RPMI8226 (cell line): Measurements from ENCODE around the gene FXYD4.
"Not testable (repeated sequence)": the region's sequence is repeated elsewhere in the genome, so short reads cannot be mapped to it uniquely, and the experiment has no call there.

Experiments
- DNase-seq: peaks from one replicate; pipeline ENCODE4 v3.0.0-alpha.2; 2015

FXYD4 gene

GRCh38 chr10:43376828-43377423, 5.5 kb downstream of the FXYD4 start:
- DNase-seq, result no peak

GRCh38 chr10:43377424-43377883, 6.0 kb downstream of the FXYD4 start:
- DNase-seq, result no peak

GRCh38 chr10:43380610-43381222, 9.3 kb downstream of the FXYD4 start:
- DNase-seq, result no peak

GRCh38 chr10:43383204-43383971, 12.0 kb downstream of the FXYD4 start:
- DNase-seq, result no peak

GRCh38 chr10:43384252-43385221, 13.1 kb downstream of the FXYD4 start:
- DNase-seq, result no peak

GRCh38 chr10:43385412-43386004, 14.1 kb downstream of the FXYD4 start:
- DNase-seq, result no peak

- DNase-seq, result no peak
Measured at GRCh38 chr10:43386549-43386948, 15.1 kb downstream of the FXYD4 start.

- no peak for DNase-seq
Measured at GRCh38 chr10:43386981-43387677, 15.7 kb downstream of the FXYD4 start.

GRCh38 chr10:43387678-43388032, 16.2 kb downstream of the FXYD4 start:
- DNase-seq, result no peak

- no peak for DNase-seq
Measured at GRCh38 chr10:43389867-43390266, 18.4 kb downstream of the FXYD4 start.

- DNase-seq, result no peak
Measured at GRCh38 chr10:43390333-43390732, 18.9 kb downstream of the FXYD4 start.

- DNase-seq, result no peak
Measured at GRCh38 chr10:43390759-43391158, 19.3 kb downstream of the FXYD4 start.

GRCh38 chr10:43391496-43391895, 20.1 kb downstream of the FXYD4 start:
- DNase-seq, result no peak

GRCh38 chr10:43392748-43393147, 21.3 kb downstream of the FXYD4 start:
- DNase-seq, result no peak

- DNase-seq, result not testable (repeated sequence)
Measured at GRCh38 chr10:43393186-43393585, 21.8 kb downstream of the FXYD4 start.

- DNase-seq, result no peak
Measured at GRCh38 chr10:43393606-43394360, 22.3 kb downstream of the FXYD4 start.

- DNase-seq, result no peak
Measured at GRCh38 chr10:43394868-43395267, 23.4 kb downstream of the FXYD4 start.

- peak; percentile 44 for DNase-seq
Measured at GRCh38 chr10:43395571-43396060, 24.2 kb downstream of the FXYD4 start.

- peak; percentile 78 for DNase-seq
Measured at GRCh38 chr10:43396061-43396927, 24.9 kb downstream of the FXYD4 start.
